SK-N-MC (cell line): ENCODE data around the gene OR6C75.
"Not testable (repeated sequence)": the region's sequence is repeated elsewhere in the genome, so short reads cannot be mapped to it uniquely, and the experiment has no call there.

ENCODE experiments used
- EZH2 ChIP-seq: fragments of 200-600 bp; sonication (generic); IDR thresholded peaks from one replicate; pipeline ENCODE4 v1.6.1; 2017; ENCODE audit warnings: antibody characterized with exemption
- POLR2AphosphoS5 ChIP-seq: IDR thresholded peaks from 2 replicates; pipeline ENCODE4 v1.6.1; 2012; ENCODE audit warnings: mild to moderate bottlenecking, low read depth, low read length, borderline replicate concordance

DNA sequence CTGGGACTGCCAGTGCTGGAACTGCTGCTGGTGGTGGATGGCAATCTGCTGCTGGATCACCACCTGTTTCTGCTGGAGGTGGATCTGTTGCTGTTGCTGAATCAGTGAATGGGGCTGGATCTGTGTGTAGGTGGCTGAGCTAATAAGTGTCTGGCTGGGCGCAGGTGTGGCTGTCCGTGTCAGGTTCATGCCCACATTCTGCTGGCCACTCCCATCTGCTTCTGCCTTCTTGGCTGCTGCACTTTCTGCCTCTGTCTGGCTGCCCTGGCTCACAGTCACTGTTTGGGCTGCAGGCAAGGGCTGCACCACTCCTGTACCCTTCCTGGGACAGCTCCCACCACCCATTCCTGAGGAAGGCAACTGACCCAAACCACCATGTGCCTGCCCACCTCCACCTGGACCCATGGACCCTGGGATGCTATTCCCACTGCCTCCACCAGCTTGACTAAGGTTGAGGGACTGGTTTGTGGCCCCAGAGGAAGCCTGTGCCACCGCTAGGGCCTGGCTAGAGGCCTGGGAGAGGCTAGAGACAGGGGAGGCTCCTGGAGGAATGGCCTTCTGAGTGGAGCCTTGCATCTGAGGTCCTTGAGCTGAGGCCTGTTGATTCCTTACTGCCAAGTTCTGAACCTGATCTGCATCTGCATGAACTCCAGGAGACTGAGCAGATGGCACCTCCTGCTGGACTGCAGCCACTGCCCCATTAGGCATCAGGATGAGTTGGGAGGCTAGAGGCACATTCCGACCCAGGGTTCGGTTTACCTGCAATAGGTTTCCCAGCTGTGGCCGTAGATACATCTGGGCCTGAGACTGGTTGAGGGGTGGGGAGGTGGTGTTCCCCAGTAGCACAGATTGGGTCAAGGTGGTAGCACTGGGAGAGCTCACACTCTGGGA, 51.0 kb downstream of the OR6C75 start:
- TF ChIP-seq POLR2AphosphoS5, EZH2: not testable (repeated sequence)
